NCI-H82 treated with DMSO at 0.1 percent for 48 hours (cell line): ENCODE measurements around the gene MED26.
A peak's percentile ranks its signal among the peaks of the same experiment; 100 is the strongest.

Experiments used
- DNase-seq: peaks from one replicate; lab custom pipeline; 2025; ENCODE audit not compliant: unreplicated experiment; lab: John Stamatoyannopoulos, UW

Gene MED26

GRCh38 chr19:16590876-16591802, 36.9 kb downstream of the MED26 start:
- no peak for DNase-seq

- DNase-seq, result no peak
These were observed 38.1 kb downstream of the MED26 start for GRCh38 chr19:16589917-16590316.

DNA sequence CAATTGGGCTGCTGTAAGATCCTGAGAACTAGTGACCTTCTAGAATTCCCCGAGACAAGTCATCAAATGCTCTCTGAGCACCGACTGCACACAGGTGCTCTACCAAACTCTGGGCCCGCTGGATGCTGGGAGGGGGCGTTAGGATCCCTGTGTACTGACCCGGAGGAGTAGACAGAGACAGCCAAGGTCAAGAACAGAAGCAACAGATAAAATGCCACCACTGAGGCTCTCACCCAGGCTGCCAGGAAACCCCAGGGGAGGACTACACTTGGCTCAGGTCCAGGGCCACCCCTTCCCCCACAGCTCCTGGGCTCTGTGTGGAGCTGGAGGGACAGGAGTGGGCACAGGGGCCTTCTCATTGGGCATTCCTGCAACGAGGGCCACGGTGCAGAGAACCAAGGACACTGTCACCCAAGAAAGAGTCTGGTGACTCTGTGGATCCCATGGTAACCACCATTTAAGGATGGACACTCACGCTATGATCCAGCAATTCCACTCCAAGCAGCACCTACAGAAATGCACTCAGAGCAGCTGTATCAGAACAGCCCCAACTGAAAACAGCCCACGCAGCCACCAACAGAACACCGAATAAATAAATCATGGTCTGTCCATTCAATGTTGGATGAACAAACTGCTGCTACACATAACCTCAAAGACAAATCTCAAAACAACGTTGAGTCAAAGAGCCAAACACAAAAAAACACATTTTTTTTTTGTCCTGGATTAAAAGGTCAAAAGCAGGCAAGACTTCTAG, 39.0 kb downstream of the MED26 start:
- DNase-seq, result no peak

DNA sequence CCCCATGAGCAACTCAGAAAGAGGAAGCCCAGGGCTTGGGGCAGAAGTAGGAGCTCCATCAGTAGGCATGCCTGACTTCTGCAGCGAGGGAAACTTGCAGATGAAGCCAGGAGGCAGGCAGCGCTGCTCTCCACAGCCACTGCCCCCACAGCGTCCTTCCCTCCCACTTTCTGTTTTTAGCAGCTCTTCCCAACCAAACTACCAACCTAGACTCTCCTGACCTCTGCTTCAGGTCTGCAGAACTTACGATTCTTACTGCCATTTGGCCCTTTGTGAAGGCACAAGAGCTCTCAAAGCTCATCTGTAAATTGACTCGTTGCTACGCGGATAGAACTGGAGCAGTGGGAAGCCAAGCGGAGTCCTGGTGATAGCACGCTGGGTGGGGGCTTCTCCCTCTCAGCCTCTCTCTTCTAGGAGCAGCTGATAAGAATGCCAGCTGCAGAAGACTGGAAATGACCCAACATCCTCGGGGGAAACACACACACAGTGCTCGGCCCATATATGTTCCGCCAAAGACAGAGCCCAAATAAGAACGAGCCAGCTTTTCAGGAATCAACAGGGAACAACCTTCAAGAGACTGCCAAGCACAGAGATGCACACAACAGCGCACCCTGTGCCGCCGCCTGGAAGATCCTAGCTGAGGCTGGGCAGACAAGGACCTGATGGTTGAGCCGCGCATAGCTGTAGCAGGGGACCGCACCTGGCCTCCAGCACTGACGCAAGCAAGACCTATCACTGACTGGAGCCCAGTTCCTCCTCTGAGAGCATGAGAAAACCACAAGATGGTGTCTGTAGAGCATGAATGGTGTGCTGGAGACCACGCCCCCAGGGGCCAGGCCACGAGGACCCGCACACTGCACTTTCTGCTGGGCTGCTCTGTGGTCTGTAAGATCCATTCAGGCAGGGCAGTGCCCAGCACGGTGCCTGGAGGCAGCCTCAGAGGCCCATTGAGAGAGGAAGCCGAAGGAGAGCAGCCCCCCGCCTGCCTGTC, 39.9 kb downstream of the MED26 start:
- DNase-seq, result no peak

DNA sequence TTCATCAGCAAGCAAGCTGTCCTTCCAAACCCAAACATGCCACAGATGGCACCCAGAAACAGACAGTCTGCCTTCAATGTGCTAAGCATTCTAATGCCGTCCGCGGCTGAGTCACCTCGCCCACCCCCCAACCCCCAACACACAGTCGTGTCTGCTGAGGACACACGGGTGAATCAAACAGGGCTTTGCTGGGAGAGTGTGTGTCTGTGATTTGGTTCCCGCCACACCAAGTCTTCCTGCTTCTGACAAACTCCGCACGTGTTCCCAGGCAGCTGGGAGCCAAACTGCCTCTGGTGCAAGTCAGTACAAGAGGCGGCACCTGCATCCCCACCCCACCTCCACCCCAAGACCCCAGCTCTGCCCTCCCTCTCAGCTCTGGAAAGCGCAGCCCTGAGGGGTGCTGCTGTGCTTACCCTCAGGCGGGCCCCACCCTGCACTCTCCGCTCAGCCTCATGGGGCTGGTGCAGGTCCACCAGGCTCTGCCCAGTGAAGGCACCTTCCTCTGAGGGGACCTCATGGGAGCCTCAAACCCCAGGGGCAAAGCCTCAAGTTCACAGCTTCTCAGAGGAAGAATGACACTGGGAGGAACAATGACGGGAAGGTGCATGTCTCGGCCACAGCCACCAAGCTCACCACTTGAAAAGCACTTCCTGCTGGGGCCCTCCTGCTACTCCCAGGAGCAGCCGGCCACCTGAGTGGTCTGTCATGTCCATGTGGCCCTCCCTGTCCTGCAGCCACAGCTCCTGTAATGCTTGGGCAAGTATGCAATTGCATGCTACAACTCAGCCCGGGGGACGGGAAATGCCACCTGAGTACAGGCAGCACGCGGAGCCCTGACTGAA, 40.8 kb downstream of the MED26 start:
- DNase-seq, result peak; percentile 20

- DNase-seq, result no peak
These were observed 41.5 kb downstream of the MED26 start for GRCh38 chr19:16586477-16586871.

DNA sequence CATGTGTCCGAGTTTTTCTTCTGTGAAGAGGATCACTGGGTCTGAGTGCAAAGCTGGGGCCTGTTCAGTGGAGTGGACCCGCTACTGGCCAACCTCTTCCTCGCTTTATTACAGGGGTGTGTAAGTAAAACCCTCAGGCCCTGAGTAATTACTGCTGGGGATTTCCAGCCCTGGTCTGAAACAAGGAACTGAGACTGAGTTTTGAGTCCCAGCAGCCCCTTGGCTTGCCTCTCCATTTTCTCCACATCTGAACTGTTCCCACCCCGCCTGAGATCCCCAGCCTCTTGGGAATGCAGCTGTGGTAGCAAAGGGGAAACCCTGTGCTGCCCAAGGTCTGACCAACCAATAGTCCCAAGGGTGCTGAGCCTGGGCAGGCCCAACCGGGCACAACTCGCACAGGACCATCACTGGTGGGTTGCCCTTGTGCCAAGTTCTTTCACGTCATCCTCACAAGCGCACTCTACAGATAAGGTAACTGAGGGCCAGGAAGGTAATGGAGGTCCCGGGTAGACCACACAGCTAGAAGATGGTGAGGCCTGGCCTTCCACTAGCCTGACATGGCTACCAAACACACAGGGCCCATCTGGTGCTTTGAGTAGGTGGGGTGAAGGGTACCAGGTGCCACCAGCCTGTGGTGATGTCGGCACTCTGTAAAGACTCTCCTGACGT, 42.1 kb downstream of the MED26 start:
- DNase-seq, result no peak

DNA sequence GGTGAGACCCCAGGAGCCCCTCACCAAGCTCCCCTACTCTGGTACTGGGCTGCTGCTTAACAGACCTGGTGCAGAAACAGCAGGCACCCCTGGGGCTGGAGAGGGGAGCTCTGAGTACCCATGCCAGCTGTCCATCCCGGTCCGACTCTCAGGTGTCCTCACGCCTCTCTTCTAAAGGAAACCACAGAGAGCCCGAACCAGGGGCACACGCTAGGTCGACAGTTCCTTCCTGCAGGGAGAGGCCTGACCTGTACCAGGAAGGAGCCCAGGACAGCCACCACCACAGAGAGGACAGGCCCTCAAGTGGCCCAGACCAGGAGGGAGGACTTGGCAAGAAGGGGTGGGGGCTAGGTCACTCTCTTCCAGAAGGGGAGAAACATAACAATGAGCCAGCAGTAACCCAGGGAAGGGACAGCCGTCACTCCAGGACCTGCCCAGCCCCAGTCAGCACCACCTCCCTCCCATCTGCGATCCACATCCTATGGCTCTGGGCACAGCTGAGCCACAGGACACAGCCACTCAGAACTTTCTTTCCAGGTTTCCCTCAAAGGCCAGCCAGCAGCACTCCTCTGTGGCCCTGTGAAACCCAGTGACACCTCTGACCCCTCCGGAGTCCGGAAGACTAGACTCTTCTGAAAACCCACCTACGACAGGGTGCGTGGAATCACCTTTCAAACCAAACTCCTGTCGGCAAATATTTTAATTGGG, 42.8 kb downstream of the MED26 start:
- DNase-seq, result no peak

GRCh38 chr19:16584248-16585093, 43.5 kb downstream of the MED26 start:
- peak; percentile 81 for DNase-seq

GRCh38 chr19:16582486-16583261, 45.3 kb downstream of the MED26 start:
- no peak for DNase-seq

DNA sequence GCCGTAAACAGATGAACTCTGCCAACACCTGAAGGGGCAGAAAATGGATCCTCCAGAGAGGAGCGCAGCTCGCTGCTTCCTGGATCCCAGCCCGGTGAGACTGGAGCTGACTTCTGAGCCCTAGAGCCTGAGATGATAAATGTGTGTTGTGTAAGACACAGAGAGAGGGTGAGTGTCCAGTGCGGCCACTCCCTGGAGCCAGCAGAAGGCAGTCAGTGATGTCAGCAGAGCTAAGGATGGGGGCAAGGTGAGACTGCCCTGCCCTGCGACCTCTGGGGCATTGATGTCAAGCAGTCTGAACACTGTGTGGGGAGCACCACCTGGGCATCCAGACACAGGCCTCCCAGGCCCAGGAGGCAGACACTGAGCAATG, 46.0 kb downstream of the MED26 start:
- DNase-seq, result no peak

DNA sequence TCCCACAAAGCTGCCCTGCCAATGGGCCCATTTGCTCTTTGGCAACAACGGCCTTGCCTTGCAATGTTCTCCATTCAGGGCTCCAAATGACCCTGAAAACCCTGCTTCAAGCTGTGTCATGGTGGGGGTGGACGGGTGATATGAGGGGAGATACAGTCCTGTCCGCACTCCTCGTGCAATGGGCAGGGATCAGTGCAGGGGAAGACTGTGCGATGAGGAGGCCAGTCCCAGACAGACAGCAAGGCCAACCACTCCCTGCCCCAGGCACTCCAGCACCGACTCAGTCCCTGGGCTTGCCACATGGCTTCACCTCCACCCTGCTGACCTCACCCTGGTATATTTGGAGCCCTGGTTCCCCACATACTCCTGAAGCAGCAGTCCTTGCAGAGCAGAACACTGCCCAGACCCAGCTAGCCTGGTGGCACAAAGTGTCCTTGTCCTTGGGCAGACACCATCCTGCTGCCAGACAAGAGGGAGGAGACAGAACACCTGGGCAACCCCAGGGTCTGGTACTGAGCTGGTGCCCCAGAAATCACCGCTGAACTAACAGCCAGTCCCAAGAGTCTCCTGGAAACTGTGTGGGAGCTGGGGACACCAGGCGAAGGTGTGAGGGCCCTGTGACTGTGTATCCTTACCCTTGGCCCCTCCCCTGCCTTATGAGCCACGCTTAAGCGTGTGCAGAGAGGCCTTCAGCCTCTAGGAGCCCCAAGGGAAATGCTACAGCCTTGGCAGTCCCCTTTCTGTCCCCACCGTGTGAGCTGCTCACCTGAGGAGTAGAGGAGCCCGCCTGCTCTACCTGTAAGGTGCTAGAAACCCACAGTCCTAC, 46.6 kb downstream of the MED26 start:
- DNase-seq, result no peak

- no peak for DNase-seq
These were observed 48.6 kb downstream of the MED26 start for GRCh38 chr19:16579381-16579780.

GRCh38 chr19:16577531-16577985, 50.4 kb downstream of the MED26 start:
- DNase-seq, result no peak

GRCh38 chr19:16576690-16577530, 51.1 kb downstream of the MED26 start:
- no peak for DNase-seq
